Lung (tissue), 12 donors: ENCODE results near the gene ADGRD1. TPM values are rescaled to one million over a fixed set of nuclear protein-coding genes. Genes with fewer than 3 reads are reported as not detected.

Experiments used
- ATAC-seq: fragments of 200-7000 bp; cut with Tn5 transposase; one replicate; pipeline ENCODE4 v1.9.1; 2020; ENCODE audit warnings: moderate number of reproducible peaks; ENCODE audit not compliant: insufficient read depth, low FRiP score
- DNase-seq, 3 donors: peaks; one replicate each; pipeline ENCODE4 v3.0.0-alpha.2; 2013 to 2017
- H3K27ac ChIP-seq, 2 donors: one replicate each; pipeline ENCODE4 v1.5.1; 2013; ENCODE audit warnings: mild to moderate bottlenecking in 2 of 2, moderate library complexity in 2 of 2, control low read depth in 1 of 2, inconsistent platforms in 1 of 2, low read depth in 1 of 2, low read length in 1 of 2
- H3K27me3 ChIP-seq, 3 donors: one replicate each; pipeline ENCODE4 v1.5.1; 2013; ENCODE audit warnings: low read length in 2 of 3; ENCODE audit not compliant: control insufficient read depth in 3 of 3, insufficient read depth in 3 of 3
- H3K36me3 ChIP-seq, 4 donors: one replicate each; pipeline ENCODE4 v1.5.1; 2013; ENCODE audit warnings: low read length in 4 of 4, mild to moderate bottlenecking in 1 of 4, moderate library complexity in 1 of 4; ENCODE audit not compliant: control insufficient read depth in 4 of 4, insufficient read depth in 4 of 4
- H3K4me1 ChIP-seq, 5 donors: one replicate each; pipeline ENCODE4 v1.5.1; 2013; ENCODE audit warnings: low read length in 5 of 5, mild to moderate bottlenecking in 2 of 5, moderate library complexity in 1 of 5; ENCODE audit not compliant: control insufficient read depth in 5 of 5, insufficient read depth in 5 of 5
- H3K4me3 ChIP-seq: one replicate; pipeline ENCODE4 v1.5.1; 2013; ENCODE audit warnings: mild to moderate bottlenecking, control low read depth, moderate library complexity
- H3K9ac ChIP-seq, 2 donors: one replicate each; pipeline ENCODE4 v1.5.1; 2013; ENCODE audit warnings: low read length in 2 of 2, control low read depth in 1 of 2; ENCODE audit not compliant: insufficient read depth in 1 of 2
- H3K9me3 ChIP-seq, 4 donors: one replicate each; pipeline ENCODE4 v1.5.1; 2013; ENCODE audit warnings: low read length in 3 of 4, mild to moderate bottlenecking in 1 of 4, moderate library complexity in 1 of 4; ENCODE audit not compliant: control insufficient read depth in 4 of 4, insufficient read depth in 3 of 4
- WGBS, 2 donors: extraction: QIAGEN DNeasy Blood & Tissue Kit; methylation state at CpG; one replicate each; pipeline ENCODE4 v1.1.7; 2013; 5-methylcytosine and 5-hydroxymethylcytosine counted together
- polyA plus RNA-seq, 2 donors: library from polyadenylated mRNA; stranded (reverse); fragments of 200-250 nt; gene quantifications; one replicate each; pipeline ENCODE4 v1.2.1, GENCODE V29; 2013
- total RNA-seq, 2 donors: library from RNA; depleted of rRNA in 1 of 2; stranded (reverse); fragments of >200 nt in 1 of 2; gene quantifications; one replicate each; pipeline ENCODE4 v1.2.1, GENCODE V29; 2014 to 2021
- TF ChIP-seq, protein P1 (sequence below): IDR thresholded peaks from 2 replicates; pipeline ENCODE4 v1.5.1; 2012; ENCODE audit warnings: mild to moderate bottlenecking; ENCODE audit errors: control extremely low read depth, extremely low read depth
- donor health status: control.
- donor health status: control.
- donor health status: Bipolar disorder and iron deficiency.
- donor health status: healthy.
- donor health status: DM: yes; HTN: yes; CAD: no.

ADGRD1 gene
- total and polyA plus RNA-seq, 4 donors: 23.5 to 85.6 (median 46.7) TPM

- H3K9ac ChIP-seq: no peak overlapping the region
- peaks cover 0 to 34% (median 10%) of the 10 kb centered on the region in 5 donors for H3K4me1 ChIP-seq
- ATAC-seq (no peak), DNase-seq (peak in 2 of 3 donors; percentile 25 to 43)
- H3K27me3 ChIP-seq: no peaks in the 10 kb centered on the region
- no peaks in the 10 kb centered on the region for H3K36me3 ChIP-seq
- H3K4me3 ChIP-seq: no peak overlapping the region
- no peak overlapping the region for H3K27ac ChIP-seq
- TF ChIP-seq, protein P1, sequence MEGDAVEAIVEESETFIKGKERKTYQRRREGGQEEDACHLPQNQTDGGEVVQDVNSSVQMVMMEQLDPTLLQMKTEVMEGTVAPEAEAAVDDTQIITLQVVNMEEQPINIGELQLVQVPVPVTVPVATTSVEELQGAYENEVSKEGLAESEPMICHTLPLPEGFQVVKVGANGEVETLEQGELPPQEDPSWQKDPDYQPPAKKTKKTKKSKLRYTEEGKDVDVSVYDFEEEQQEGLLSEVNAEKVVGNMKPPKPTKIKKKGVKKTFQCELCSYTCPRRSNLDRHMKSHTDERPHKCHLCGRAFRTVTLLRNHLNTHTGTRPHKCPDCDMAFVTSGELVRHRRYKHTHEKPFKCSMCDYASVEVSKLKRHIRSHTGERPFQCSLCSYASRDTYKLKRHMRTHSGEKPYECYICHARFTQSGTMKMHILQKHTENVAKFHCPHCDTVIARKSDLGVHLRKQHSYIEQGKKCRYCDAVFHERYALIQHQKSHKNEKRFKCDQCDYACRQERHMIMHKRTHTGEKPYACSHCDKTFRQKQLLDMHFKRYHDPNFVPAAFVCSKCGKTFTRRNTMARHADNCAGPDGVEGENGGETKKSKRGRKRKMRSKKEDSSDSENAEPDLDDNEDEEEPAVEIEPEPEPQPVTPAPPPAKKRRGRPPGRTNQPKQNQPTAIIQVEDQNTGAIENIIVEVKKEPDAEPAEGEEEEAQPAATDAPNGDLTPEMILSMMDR: no peak
- H3K9me3 ChIP-seq: no peaks in the 10 kb centered on the region
- WGBS, 2 donors: 63 to 80% methylated on average over 3 of the region's 3 CpGs
Measured at GRCh38 chr12:131063413-131063812, 109.7 kb downstream of the ADGRD1 start.

DNA sequence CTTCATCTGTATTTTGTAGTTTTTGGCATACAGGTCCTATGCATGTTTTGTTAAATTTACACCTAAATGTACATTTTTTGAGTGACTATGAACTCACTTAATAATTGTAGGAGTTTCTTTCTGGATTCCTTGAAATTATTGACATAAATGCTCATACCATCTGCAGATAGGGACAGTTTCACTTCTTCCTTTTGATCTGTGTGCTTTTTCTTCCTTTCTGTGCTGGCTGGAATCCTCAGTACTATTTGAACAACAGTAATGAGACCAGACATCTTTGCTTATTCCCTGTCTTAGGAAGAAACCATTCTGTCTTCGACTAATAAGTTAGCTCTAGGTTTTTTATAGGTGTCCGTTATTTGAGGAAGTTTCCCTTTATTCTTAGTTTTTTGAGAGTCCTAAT lies 110.3 kb downstream of the ADGRD1 start:
- TF ChIP-seq, protein P1: no peak

DNA sequence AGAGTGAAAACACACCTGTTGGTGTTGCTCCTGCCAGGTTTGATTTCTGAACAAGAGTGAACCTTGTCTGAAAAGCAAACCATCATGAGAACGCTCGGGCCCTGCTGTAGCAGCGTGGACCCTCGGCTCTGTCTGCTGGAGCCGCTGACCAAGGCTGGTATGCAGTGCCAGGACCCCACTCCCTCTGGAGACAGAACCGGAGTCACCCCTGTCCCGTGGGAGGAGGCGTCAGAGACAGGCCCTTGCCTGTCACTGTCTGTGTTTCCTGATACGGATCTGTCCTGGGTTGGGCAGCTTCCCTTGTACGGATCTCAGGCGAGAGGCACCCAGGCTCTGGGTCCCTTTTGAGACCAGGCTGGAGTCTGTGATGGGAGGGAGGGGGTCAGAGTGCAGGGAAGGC lies 111.6 kb downstream of the ADGRD1 start:
- Histone ChIP-seq H3K36me3 (no peaks in the 10 kb centered on the region), H3K27me3 (no peaks in the 10 kb centered on the region), H3K9me3 (no peaks in the 10 kb centered on the region), H3K9ac (no peak overlapping the region), H3K4me3 (no peak overlapping the region), H3K27ac (no peak overlapping the region), H3K4me1 (peaks cover 0 to 39% (median 12%) of the 10 kb centered on the region in 5 donors)
- ATAC-seq: no peak
- WGBS, 2 donors: 75 to 82% methylated on average over 11 of the region's 11 CpGs
- no peak for DNase-seq
- TF ChIP-seq, protein P1: no peak

More for the DNA sequence above, 110.3 kb downstream of the ADGRD1 start:
- no peak overlapping the region for H3K27ac ChIP-seq
- no peak overlapping the region for H3K4me3 ChIP-seq
- H3K9me3 ChIP-seq: no peaks in the 10 kb centered on the region
- H3K4me1 ChIP-seq: peaks cover 0 to 39% (median 12%) of the 10 kb centered on the region in 5 donors
- DNase-seq (no peak), ATAC-seq (no peak)
- no peaks in the 10 kb centered on the region for H3K27me3 ChIP-seq
- WGBS, 2 donors: 90 to 94% methylated on average over 2 of the region's 2 CpGs
- H3K9ac ChIP-seq: no peak overlapping the region
- no peaks in the 10 kb centered on the region for H3K36me3 ChIP-seq

DNA sequence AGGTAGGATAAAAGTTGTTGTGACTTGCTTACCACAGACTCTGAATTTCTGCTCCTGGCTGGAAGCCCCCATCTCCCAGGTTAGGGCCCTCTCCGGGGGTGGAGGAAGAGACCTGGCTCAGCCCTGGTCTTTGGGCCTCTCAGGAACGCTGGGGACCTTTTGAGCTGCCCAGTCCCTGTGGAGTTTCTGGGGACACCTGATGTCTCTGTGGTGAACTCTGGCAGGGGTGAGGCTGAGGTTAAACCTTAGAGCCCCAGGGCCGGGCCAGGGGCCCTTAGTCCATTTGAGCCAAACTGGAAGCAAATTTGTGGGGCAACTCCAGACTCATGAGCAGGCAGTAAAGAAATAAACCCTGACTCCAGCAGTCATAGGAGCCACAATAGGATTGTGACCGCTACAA lies 112.1 kb downstream of the ADGRD1 start:
- TF ChIP-seq, protein P1: no peak
- H3K36me3 ChIP-seq: peaks cover 0 to 2% (median 0%) of the 10 kb centered on the region in 4 donors
- DNase-seq (no peak), ATAC-seq (no peak)
- H3K9me3 ChIP-seq: no peaks in the 10 kb centered on the region
- H3K27ac ChIP-seq: no peak overlapping the region
- no peak overlapping the region for H3K4me3 ChIP-seq
- 91 to 96% methylated on average over 4 of the region's 4 CpGs for WGBS, 2 donors
- no peaks in the 10 kb centered on the region for H3K27me3 ChIP-seq
- H3K4me1 ChIP-seq: peaks cover 0 to 39% (median 12%) of the 10 kb centered on the region in 5 donors
- H3K9ac ChIP-seq: no peak overlapping the region
